AML-193 (cell line): ENCODE data around the gene SNAI1.

ENCODE experiments used
- DNase-seq, 2 experiments: peaks; one replicate each; lab custom pipeline; 2025; lab: John Stamatoyannopoulos, UW

The SNAI1 gene

GRCh38 chr20:50037575-50037974 is 54.8 kb downstream of the SNAI1 start:
- no peak for DNase-seq

DNA sequence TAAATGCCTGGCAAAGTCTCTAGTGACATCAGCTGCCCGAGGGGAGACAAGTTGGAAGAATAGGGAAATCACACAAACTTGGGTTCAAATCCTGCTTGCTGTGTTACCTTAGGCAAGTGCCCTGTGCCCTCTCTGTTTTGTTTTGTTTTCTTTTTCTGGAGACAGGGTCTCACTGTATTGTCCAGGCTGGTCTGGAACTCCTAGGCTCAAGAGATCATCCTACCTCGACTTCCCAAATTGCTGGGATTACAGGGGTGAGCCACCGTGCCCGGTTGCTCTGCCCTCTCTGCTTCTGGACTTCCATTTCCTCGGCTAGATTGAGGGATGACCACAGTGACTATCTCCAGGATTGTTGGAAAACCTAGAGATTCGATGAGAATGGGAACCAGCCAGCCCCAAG is 55.4 kb downstream of the SNAI1 start:
- DNase-seq = no peak
